ENCODE results near the gene ARL5C.

GRCh38 chr17:39173080-39173479 is 7.1 kb upstream of the ARL5C start:
- no peak for TF ChIP-seq CTCF (IDR thresholded peaks at IDR 0.05; ENCODE audit: low read depth, low read length, missing input control)
- no peak for TF ChIP-seq HNF4G (IDR thresholded peaks at IDR 0.05)
- TF ChIP-seq REST (IDR thresholded peaks at IDR 0.05) = no peak
- no peak for TF ChIP-seq JUND (IDR thresholded peaks at IDR 0.05)
- TF ChIP-seq YY1 (IDR thresholded peaks at IDR 0.05) = no peak
- no peak for TF ChIP-seq ATF3 (IDR thresholded peaks at IDR 0.05)
- no peak for TF ChIP-seq NR2F2 (IDR thresholded peaks at IDR 0.05)
- no peak for TF ChIP-seq EGR1 (IDR thresholded peaks at IDR 0.05; ENCODE audit: low read depth in 2 of 2)
- no peak for TF ChIP-seq TAF1 (conservative IDR thresholded peaks at IDR 0.05)
- TF ChIP-seq ZBTB33 (IDR thresholded peaks at IDR 0.05) = no peak
- TF ChIP-seq MAX (IDR thresholded peaks at IDR 0.05) = no peak
- no peak for TF ChIP-seq FOXA2 (IDR thresholded peaks at IDR 0.05)
- TF ChIP-seq FOXA1 (IDR thresholded peaks at IDR 0.05) = no peak
- TF ChIP-seq GABPA (IDR thresholded peaks at IDR 0.05 in 1 of 2, conservative IDR thresholded peaks at IDR 0.05 in 1 of 2) = no peak

Data from liver (tissue), 3 donors.